Measurements from ENCODE around the gene ZNF296.

Gene ZNF296

GRCh38 chr19:45103156-45103507 lies 26.9 kb upstream of the ZNF296 start:
- no peak for DNase-seq (ENCODE audit: low read depth in 2 of 2)

- no peak for DNase-seq (ENCODE audit: low read depth in 2 of 2)
Measured at GRCh38 chr19:45102481-45102880, 26.2 kb upstream of the ZNF296 start.

DNA sequence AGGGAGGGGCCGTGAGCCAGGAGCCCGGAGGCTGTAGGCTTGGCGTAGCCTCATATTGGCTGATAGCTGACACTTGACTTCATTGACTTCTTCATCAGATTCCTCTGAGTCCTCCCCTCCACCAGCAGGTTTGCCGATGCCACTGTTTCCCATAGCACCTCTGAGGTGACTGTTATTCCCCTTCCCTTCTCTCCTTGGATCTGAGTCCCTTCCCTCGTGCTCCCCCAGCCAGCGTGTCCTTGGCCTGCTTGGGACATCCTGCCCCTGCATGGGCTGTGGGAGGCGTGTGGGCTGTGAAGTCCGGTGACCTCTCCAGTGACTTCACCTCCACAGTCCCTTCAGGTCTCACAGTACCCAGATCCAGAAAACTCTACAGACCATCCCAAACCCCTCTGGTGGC lies 25.5 kb upstream of the ZNF296 start:
- no peak for DNase-seq (ENCODE audit: low read depth in 2 of 2)

DNA sequence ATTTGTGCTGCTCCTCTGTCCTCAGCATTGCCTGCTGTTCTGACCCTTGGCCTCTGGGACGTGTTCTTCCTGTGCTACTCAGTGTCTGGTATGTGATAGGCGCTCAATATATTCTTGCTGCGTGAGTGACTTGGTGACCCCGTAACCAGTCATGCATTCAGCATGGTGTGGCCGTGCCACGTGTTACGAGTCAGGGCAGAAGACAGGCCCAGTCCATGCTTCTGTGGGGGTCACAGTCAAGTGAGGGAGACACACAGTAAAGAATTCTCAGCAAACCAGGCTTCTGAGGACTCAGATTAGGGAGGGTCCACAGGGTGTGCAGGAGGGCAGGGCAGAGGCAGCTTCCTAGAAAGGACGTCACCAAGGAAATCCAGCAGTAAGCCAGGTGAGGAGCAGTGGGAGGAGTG lies 24.6 kb upstream of the ZNF296 start:
- no peak for DNase-seq (ENCODE audit: low read depth in 2 of 2)

DNA sequence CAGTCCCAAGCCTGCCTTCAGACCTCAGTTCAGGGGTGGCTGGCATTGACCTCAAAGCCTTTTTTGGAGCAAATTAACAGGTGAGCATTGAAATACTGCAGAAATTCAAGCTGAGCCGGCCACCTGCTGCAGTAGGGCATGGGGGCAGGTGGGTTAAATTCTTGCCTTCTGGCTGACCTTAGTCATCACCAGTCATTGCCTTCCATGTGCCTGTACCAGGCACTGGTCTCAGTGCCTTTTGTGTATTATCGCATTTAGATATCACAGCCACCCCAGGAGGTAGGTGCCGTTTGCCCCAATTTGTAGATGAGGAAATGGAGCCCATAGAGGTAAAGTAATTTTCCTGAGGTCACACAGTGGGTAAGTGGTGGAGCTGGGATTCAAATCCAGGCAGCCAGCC lies 23.9 kb upstream of the ZNF296 start:
- DNase-seq (ENCODE audit: low read depth in 2 of 2): no peak

DNA sequence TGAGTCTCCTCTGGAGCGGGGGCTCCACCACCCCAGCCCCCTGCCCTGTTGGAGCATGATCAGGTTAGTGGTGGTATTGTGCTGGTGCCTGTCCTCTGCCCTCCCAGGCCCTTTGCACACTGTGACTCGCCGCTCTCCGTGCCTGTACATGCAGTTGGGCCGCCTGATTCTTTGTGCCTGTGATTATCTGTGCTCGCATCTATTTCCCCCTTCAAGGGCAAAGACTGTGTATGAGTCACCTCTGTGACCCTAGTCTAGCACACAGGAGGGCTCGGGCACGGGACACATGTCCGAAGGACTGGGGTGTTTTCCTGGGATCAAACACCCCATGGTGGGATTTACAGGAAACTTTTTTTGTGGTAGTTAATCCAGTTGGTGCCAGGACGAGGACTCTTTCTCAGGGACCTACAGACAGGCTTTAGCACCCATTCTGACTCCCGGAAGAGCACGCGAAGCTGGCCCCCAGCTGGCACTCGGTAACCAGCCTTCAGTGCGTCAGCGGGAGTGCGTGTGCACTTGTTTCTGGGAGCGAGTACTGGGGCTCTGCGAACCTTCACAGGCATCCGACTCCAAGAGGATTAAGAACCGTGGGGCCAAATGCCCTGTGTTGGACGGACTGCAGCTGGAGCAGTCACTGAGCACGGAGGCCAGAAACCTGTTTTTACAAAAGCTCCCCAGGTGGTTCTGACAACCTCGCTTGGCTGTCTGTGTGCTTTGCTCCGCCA lies 23.4 kb upstream of the ZNF296 start:
- no peak for DNase-seq (ENCODE audit: low read depth in 2 of 2)

DNA sequence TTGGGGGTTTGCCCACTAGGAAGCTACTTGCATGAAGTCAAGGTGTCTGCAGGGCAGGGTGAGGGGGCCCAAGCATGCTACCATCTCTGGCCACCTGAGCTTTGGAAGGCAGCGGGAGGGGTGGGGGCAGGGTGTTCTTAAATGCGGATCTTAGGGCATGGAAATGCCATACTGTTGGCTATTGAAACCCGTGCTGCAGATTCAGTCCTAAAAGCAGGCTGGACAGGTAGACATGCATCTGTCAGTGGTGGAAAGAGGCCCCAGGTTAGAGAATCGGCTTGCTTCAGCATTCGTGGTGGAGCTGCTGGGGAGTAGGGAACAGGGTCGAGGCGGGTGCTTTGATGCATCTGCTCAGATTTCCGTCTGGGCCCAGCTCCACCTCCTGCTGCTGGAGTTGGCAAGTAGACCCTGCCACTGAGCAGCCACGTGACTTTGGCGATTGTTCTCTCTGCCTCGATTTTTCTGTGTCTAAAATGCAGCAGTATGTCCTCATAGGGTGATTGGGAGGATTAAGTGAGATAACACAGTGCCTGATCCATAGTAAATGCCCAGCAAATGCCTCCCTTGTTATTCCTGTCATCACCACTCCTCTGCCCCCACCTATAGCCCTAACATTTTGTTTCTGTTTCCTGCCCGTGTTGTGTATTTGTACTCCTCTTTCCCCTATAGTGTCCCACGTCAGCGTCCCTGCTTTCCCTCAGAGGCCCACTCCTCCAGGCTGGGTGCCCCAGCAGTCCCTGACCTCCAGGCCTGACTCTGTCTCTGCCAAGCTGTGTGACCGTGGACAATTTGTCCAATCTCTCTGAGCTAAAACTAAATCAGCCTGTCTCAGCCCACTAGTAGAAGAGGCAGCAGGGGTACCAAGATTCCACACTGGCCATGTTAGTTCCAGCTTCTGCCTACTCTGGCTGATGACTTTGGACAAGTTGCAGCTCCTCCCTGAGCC lies 22.5 kb upstream of the ZNF296 start:
- no peak for DNase-seq (ENCODE audit: low read depth in 2 of 2)

- peak in 1 of 2 experiments; percentile 45 for DNase-seq (ENCODE audit: low read depth in 2 of 2)
Measured at GRCh38 chr19:45097776-45098520, 21.7 kb upstream of the ZNF296 start.

DNA sequence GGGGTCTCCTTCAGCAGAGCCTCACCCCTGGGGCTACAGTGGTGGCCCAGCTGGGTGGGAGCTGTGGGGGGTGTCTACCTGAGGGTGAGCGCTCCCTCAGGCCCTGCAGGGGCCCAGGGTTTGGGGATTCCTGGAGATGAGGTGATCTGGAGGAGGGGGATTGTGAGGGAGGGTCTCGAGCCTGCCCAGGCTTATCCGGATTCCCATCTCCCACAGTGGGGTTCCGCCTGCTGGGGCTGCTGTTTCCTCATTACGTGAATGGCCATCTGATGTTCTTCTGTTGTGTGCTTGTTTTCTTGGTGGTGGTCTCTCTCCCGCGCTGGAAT lies 21.1 kb upstream of the ZNF296 start:
- no peak for DNase-seq (ENCODE audit: low read depth in 2 of 2)

GRCh38 chr19:45096700-45097099 lies 20.4 kb upstream of the ZNF296 start:
- no peak for DNase-seq (ENCODE audit: low read depth in 2 of 2)

DNA sequence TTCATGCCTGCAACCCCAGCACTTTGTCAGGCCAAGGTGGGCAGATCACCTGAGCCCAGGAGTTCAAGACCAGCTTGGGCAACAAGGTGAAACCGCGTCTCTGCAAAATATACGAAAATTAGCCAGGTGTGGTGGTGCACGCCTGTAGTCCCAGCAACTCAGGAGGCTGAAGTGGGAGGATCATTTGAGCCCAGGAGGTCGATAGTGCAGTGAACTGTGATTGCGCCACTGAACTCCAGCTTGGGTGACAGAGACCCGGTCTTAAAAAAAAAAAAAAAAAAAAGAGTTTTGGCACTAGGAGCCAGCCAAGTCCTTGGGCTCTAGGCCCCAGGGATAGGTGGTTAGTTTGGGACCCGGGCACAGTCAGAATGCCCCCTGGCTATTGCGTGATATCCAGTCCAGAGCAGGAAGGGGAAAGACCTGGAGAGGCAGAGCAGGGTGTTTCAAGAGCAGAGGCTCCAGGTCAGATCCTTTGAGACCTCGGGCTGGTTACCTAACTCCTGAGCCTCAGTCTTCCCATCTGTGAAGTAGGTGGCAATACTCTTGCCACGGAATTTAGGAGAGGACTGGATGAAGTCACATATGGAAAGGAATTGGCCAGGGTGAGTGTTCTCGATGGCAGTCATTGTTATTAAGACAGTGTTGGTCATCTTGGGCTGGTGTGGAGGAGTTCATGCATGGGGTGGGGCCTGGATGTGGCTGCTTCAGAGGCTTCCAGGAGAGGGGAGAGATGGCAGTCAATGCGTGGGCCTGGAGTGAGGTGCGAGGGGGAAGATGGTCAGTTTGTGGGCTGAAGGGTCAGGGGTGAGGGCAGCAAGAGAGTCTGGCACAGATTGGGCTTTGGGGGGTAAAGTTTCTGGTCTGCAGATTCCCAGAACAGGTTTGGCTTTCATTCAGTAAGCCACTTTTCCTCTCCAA lies 19.5 kb upstream of the ZNF296 start:
- no peak for DNase-seq (ENCODE audit: low read depth in 2 of 2)

- DNase-seq (ENCODE audit: low read depth in 2 of 2): no peak
Measured at GRCh38 chr19:45094707-45095106, 18.4 kb upstream of the ZNF296 start.

- no peak for DNase-seq (ENCODE audit: low read depth in 2 of 2)
Measured at GRCh38 chr19:45094137-45094536, 17.9 kb upstream of the ZNF296 start.

- DNase-seq (ENCODE audit: low read depth in 2 of 2): peak; percentile 94 to 95
Measured at GRCh38 chr19:45092747-45093678, 16.7 kb upstream of the ZNF296 start, which contains the start of gene PPP1R37. PPP1R37 (plus strand) TSS chr19:45093179; CDS start chr19:45093326, 147 bp downstream.

GRCh38 chr19:45091031-45091923 lies 15.0 kb upstream of the ZNF296 start:
- DNase-seq (ENCODE audit: low read depth in 2 of 2): peak; percentile 96 to 97

GRCh38 chr19:45090606-45091005 lies 14.3 kb upstream of the ZNF296 start:
- no peak for DNase-seq (ENCODE audit: low read depth in 2 of 2)

GRCh38 chr19:45090034-45090433 lies 13.8 kb upstream of the ZNF296 start:
- no peak for DNase-seq (ENCODE audit: low read depth in 2 of 2)

GRCh38 chr19:45087531-45087930 lies 11.3 kb upstream of the ZNF296 start:
- DNase-seq (ENCODE audit: low read depth in 2 of 2): no peak

- no peak for DNase-seq (ENCODE audit: low read depth in 2 of 2)
Measured at GRCh38 chr19:45086480-45086879, 10.2 kb upstream of the ZNF296 start.

Data from fibroblast of skin of left biceps (primary cell).